MM.1S (cell line): ENCODE data around the gene CLDN7.

Experiments used
- DNase-seq: peaks from one replicate; pipeline ENCODE4 v3.0.0-alpha.2; 2015
- H2AFZ ChIP-seq: fragments of 300-600 bp; sonication (generic); 2 replicates; pipeline ENCODE4 v1.6.0; 2016; ENCODE audit warnings: antibody characterized with exemption, low read length
- H3F3A ChIP-seq: fragments of 300-600 bp; sonication (generic); 2 replicates; pipeline ENCODE4 v1.6.1; 2016; ENCODE audit warnings: mild to moderate bottlenecking, antibody characterized with exemption, low read length, moderate library complexity, mixed read lengths; ENCODE audit not compliant: insufficient read depth
- H3K27ac ChIP-seq: fragments of 300-600 bp; sonication (generic); 2 replicates; pipeline ENCODE4 v1.5.1; 2016; ENCODE audit warnings: mild to moderate bottlenecking, low read length
- H3K27me3 ChIP-seq: fragments of 300-600 bp; sonication (generic); replicated peaks from 2 replicates; pipeline ENCODE4 v1.6.0; 2016; ENCODE audit warnings: low read length; ENCODE audit not compliant: insufficient read depth
- H3K36me3 ChIP-seq: fragments of 300-600 bp; sonication (generic); replicated peaks from 2 replicates; pipeline ENCODE4 v1.6.1; 2016; ENCODE audit warnings: mild to moderate bottlenecking, low read length, mixed read lengths; ENCODE audit not compliant: insufficient read depth
- H3K4me1 ChIP-seq: fragments of 300-600 bp; sonication (generic); 2 replicates; pipeline ENCODE4 v1.6.1; 2016; ENCODE audit warnings: low read length, mixed read lengths
- H3K4me2 ChIP-seq: fragments of 300-600 bp; sonication (generic); 2 replicates; pipeline ENCODE4 v1.6.0; 2016; ENCODE audit warnings: low read depth, low read length
- H3K4me3 ChIP-seq: fragments of 300-600 bp; sonication (generic); 2 replicates; pipeline ENCODE4 v1.5.1; 2016; ENCODE audit warnings: low read length, mixed read lengths
- H3K79me2 ChIP-seq: fragments of 300-600 bp; sonication (generic); 2 replicates; pipeline ENCODE4 v1.6.1; 2016; ENCODE audit warnings: mixed run types, low read length, mixed read lengths
- H3K9ac ChIP-seq: fragments of 300-600 bp; sonication (generic); 2 replicates; pipeline ENCODE4 v1.6.1; 2016; ENCODE audit warnings: low read length, mixed read lengths
- H3K9me2 ChIP-seq: fragments of 300-600 bp; sonication (generic); replicated peaks from 2 replicates; pipeline ENCODE4 v1.6.1; 2016; ENCODE audit warnings: mild to moderate bottlenecking, low read length, mixed read lengths; ENCODE audit not compliant: insufficient read depth
- H3K9me3 ChIP-seq: fragments of 300-600 bp; sonication (generic); replicated peaks from 2 replicates; pipeline ENCODE4 v1.6.1; 2016; ENCODE audit warnings: mild to moderate bottlenecking, low read length, mixed read lengths; ENCODE audit not compliant: insufficient read depth
- H4K20me1 ChIP-seq: fragments of 300-600 bp; sonication (generic); 2 replicates; pipeline ENCODE4 v1.6.1; 2016; ENCODE audit warnings: mild to moderate bottlenecking, low read length, moderate library complexity, mixed read lengths; ENCODE audit not compliant: insufficient read depth
- CTCF ChIP-seq: fragments of 300-600 bp; sonication (generic); IDR thresholded peaks from 2 replicates; pipeline ENCODE4 v1.5.1; 2016; ENCODE audit warnings: antibody characterized with exemption, low read length, mixed read lengths
- EZH2 ChIP-seq: fragments of 300-600 bp; sonication (generic); optimal IDR thresholded peaks from 2 replicates; pipeline ENCODE3; 2017; ENCODE audit warnings: low read depth, mild to moderate bottlenecking, antibody characterized with exemption, low read length, mixed read lengths
- EZH2phosphoT487 ChIP-seq: fragments of 300-600 bp; sonication (generic); IDR thresholded peaks from 2 replicates; pipeline ENCODE4 v1.6.1; 2018; ENCODE audit warnings: antibody characterized with exemption, low read length

Gene CLDN7

GRCh38 chr17:7243453-7243729, 18.9 kb downstream of the CLDN7 start:
- Histone ChIP-seq H3K9me3 (no peaks in the 10 kb centered on the region), H3K79me2 (peaks cover 60% of the 10 kb centered on the region), H2AFZ (no peak overlapping the region), H3K36me3 (0 out of 2 replicates have a peak, but pooled peaks cover 3% of the 10 kb centered on the region), H3K9me2 (no peaks in the 10 kb centered on the region), H3K9ac (peak overlapping the region; percentile 91; the same call in 1 of the 2 replicates), H3K27me3 (no peaks in the 10 kb centered on the region), H3K4me1 (peaks cover 15% of the 10 kb centered on the region), H3K4me3 (peak overlapping the region; percentile 96), H3K27ac (peak overlapping the region; percentile 75; the same call in 1 of the 2 replicates), H4K20me1 (no peaks in the 10 kb centered on the region), H3K4me2 (peak overlapping the region; percentile 80), H3F3A (peaks cover 42% of the 10 kb centered on the region)
- TF ChIP-seq EZH2 (no peak), CTCF (no peak), EZH2phosphoT487 (no peak)
- DNase-seq, result no peak

GRCh38 chr17:7242717-7243452, 19.4 kb downstream of the CLDN7 start:
- no peaks in the 10 kb centered on the region for H3K9me3 ChIP-seq
- no peaks in the 10 kb centered on the region for H3K9me2 ChIP-seq
- DNase-seq, result peak; percentile 96
- H3K4me1 ChIP-seq, result peaks cover 15% of the 10 kb centered on the region
- H3K27me3 ChIP-seq, result no peaks in the 10 kb centered on the region
- peak overlapping the region; percentile 91 for H3K9ac ChIP-seq
- H3K4me2 ChIP-seq, result peak overlapping the region; percentile 80
- H3F3A ChIP-seq, result peaks cover 42% of the 10 kb centered on the region
- H3K4me3 ChIP-seq, result peak overlapping the region; percentile 96
- peak overlapping the region; percentile 84 for H2AFZ ChIP-seq
- peak; percentile 12; the same call in 1 of the 2 replicates for TF ChIP-seq CTCF
- no peak for TF ChIP-seq EZH2phosphoT487
- H3K36me3 ChIP-seq, result 0 out of 2 replicates have a peak, but pooled peaks cover 3% of the 10 kb centered on the region
- H4K20me1 ChIP-seq, result no peaks in the 10 kb centered on the region
- H3K79me2 ChIP-seq, result peaks cover 55% of the 10 kb centered on the region
- H3K27ac ChIP-seq, result peak overlapping the region; percentile 75

GRCh38 chr17:7241783-7242716, 20.2 kb downstream of the CLDN7 start, which contains the start of gene GABARAP:
Gene GABARAP (minus strand): TSS chr17:7242449. CDS start chr17:7242330, 119 bp downstream.
- Histone ChIP-seq H3K79me2 (peaks cover 54% of the 10 kb centered on the region), H2AFZ (peak within 1 kb of the TSS; percentile 84), H3K4me2 (peak within 1 kb of the TSS; percentile 87), H3K4me3 (peak within 1 kb of the TSS; percentile 96), H3K9ac (peak within 1 kb of the TSS; percentile 91), H4K20me1 (no peaks in the 10 kb centered on the region), H3K36me3 (0 out of 2 replicates have a peak, but pooled peaks cover 3% of the 10 kb centered on the region), H3K4me1 (peaks cover 20% of the 10 kb centered on the region), H3K9me2 (no peaks in the 10 kb centered on the region), H3K27me3 (no peaks in the 10 kb centered on the region), H3K27ac (peak within 1 kb of the TSS; percentile 75), H3F3A (peaks cover 50% of the 10 kb centered on the region), H3K9me3 (no peaks in the 10 kb centered on the region)
- TF ChIP-seq EZH2 (no peak), EZH2phosphoT487 (no peak), CTCF (no peak)
- peak; percentile 92 for DNase-seq
